Activated CD4-positive, alpha-beta memory T cell treated with anti-CD3 and anti-CD28 coated beads for 36 hours (primary cell): ENCODE results near the gene OR51B2. TPM values are rescaled to one million over a fixed set of nuclear protein-coding genes. Genes with fewer than 3 reads are reported as not detected.
"Not testable (repeated sequence)": the region's sequence is repeated elsewhere in the genome, so short reads cannot be mapped to it uniquely, and the experiment has no call there.

Experiments used
- CTCF ChIA-PET: fragments of 350-600 bp; sonication (Branson Sonifier 250); formaldehyde crosslinking; loops from one replicate; lab custom pipeline; 2021; ENCODE audit warnings: antibody characterized with exemption, inconsistent platforms; lab: Charles Lee
- POLR2A ChIA-PET: fragments of 350-600 bp; sonication (Branson Sonifier 250); formaldehyde crosslinking; loops from one replicate; lab custom pipeline; 2021; ENCODE audit warnings: antibody characterized with exemption; lab: Charles Lee
- DNase-seq: peaks from one replicate; pipeline ENCODE4 v3.0.0-alpha.2; 2020
- H3K27ac Mint-ChIP-seq: one replicate; pipeline ENCODE4 v1.8.0; 2021; ENCODE audit warnings: mixed read lengths
- H3K27me3 Mint-ChIP-seq: one replicate; pipeline ENCODE4 v1.8.0; 2021; ENCODE audit warnings: mixed read lengths
- H3K36me3 Mint-ChIP-seq: one replicate; pipeline ENCODE4 v1.8.0; 2021; ENCODE audit warnings: mixed read lengths
- H3K4me1 Mint-ChIP-seq: one replicate; pipeline ENCODE4 v1.8.0; 2021; ENCODE audit warnings: low read depth, mixed read lengths
- H3K4me3 Mint-ChIP-seq: one replicate; pipeline ENCODE4 v1.8.0; 2021; ENCODE audit warnings: mild to moderate bottlenecking, mixed read lengths
- H3K9me3 Mint-ChIP-seq: one replicate; pipeline ENCODE4 v1.8.0; 2021; ENCODE audit warnings: mixed read lengths
- intact Hi-C: fragments of 100-400 bp; cut with micrococcal nuclease; formaldehyde crosslinking; loops from one replicate; pipeline ENCODE4 v1.15.1; 2023
- total RNA-seq, 2 experiments: library from RNA; stranded (reverse); gene quantifications; one replicate each; pipeline ENCODE4 v1.2.3, GENCODE V29; 2021

Gene OR51B2
- total RNA-seq, 2 experiments from 2014 or later, result not detected

GRCh38 chr11:5348551-5349194 is 24.6 kb upstream of the OR51B2 start:
- no peaks in the 10 kb centered on the region for H3K27me3 Mint-ChIP-seq
- intact Hi-C loops, result no loop called here
- H3K36me3 Mint-ChIP-seq, result no peaks in the 10 kb centered on the region
- no peak for DNase-seq
- no peak overlapping the region for H3K4me3 Mint-ChIP-seq
- H3K9me3 Mint-ChIP-seq, result no peaks in the 10 kb centered on the region
- ChIA-PET CTCF (interaction anchor here (0.6 kb wide), 1 partner anchor 121 kb away, joined by 3 read pairs; no protein-coding TSS in a partner anchor), POLR2A (interaction anchor here (0.6 kb wide), 1 partner anchor 1291 kb away, joined by 3 read pairs; no protein-coding TSS in a partner anchor)
- no peak overlapping the region for H3K27ac Mint-ChIP-seq
- H3K4me1 Mint-ChIP-seq, result no peaks in the 10 kb centered on the region

- no peaks in the 10 kb centered on the region for H3K27me3 Mint-ChIP-seq
These were observed 21.7 kb upstream of the OR51B2 start for GRCh38 chr11:5345831-5346230.

GRCh38 chr11:5343474-5344335 is 19.6 kb upstream of the OR51B2 start, which contains the start of gene OR51B5:
Gene OR51B5, minus strand, starts transcription at chr11:5343524. Its CDS starts 0 bp downstream, at chr11:5343524.
- Mint-ChIP-seq H3K4me3 (no peak within 1 kb of the TSS), H3K36me3 (no peaks in the 10 kb centered on the region), H3K9me3 (no peaks in the 10 kb centered on the region), H3K4me1 (no peaks in the 10 kb centered on the region), H3K27ac (no peak within 1 kb of the TSS), H3K27me3 (peaks cover 1% of the 10 kb centered on the region)
- ChIA-PET CTCF (no interaction called here), POLR2A (no interaction called here)
- intact Hi-C loops, result no loop called here
- no peak for DNase-seq

More at GRCh38 chr11:5345831-5346230, 21.7 kb upstream of the OR51B2 start:
- Mint-ChIP-seq H3K9me3 (no peaks in the 10 kb centered on the region), H3K27ac (no peak overlapping the region), H3K36me3 (no peaks in the 10 kb centered on the region), H3K4me3 (no peak overlapping the region), H3K4me1 (no peaks in the 10 kb centered on the region)
- CTCF ChIA-PET, result no interaction called here
- intact Hi-C loops, result no loop called here
- POLR2A ChIA-PET, result no interaction called here
- DNase-seq, result no peak

DNA sequence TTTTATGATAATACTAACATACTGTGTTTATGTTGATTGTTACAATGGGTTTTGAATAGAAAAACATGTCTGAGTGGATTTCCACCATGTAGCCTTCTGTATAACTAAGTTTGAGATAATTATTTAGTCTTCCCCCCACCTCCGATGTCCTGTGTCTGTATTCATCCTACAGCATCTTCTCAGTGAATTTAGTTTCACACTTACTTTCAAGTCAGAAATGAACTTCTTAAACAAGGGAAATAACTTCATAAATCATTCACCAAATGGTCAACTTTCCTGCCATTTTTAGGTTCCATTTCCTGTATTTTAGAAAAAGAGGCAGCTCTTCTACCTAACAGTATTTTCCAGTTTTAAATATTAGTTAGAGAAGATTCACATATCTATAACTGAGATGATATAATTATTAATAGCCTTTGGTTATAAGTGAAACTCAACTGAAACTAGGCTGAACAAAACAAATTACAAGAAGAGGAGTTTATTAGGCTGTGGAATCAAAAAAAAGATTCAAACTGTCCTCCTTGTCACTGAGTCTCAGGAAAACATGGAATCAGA is 15.8 kb upstream of the OR51B2 start:
- DNase-seq, result no peak
- no peak overlapping the region for H3K4me3 Mint-ChIP-seq
- no peaks in the 10 kb centered on the region for H3K9me3 Mint-ChIP-seq
- intact Hi-C loops, result no loop called here
- CTCF ChIA-PET, result no interaction called here
- peaks cover 3% of the 10 kb centered on the region for H3K27me3 Mint-ChIP-seq
- H3K36me3 Mint-ChIP-seq, result no peaks in the 10 kb centered on the region
- POLR2A ChIA-PET, result no interaction called here
- H3K27ac Mint-ChIP-seq, result no peak overlapping the region
- H3K4me1 Mint-ChIP-seq, result no peaks in the 10 kb centered on the region

DNA sequence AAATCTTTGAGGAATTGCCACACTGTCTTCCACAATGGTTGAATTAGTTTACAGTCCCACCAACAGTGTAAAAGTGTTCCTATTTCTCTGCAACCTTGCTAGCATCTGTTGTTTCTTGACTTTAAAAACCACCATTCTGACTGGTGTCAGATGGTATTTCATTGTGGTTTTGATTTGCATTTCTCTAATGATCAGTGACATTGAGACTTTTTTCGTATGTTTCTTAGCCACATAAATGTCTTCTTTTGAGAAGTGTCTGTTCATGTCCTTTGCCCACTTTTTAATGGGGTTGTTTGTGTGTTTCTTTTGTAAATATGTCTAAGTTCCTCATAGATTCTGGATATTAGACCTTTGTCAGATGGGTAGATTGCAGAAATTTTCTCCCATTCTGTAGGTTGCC is 13.2 kb upstream of the OR51B2 start:
- DNase-seq, H3K27ac Mint-ChIP-seq, H3K4me1 Mint-ChIP-seq, H3K4me3 Mint-ChIP-seq, H3K9me3 Mint-ChIP-seq, POLR2A ChIA-PET, intact Hi-C loops, CTCF ChIA-PET, H3K27me3 Mint-ChIP-seq, H3K36me3 Mint-ChIP-seq: not testable (repeated sequence)

DNA sequence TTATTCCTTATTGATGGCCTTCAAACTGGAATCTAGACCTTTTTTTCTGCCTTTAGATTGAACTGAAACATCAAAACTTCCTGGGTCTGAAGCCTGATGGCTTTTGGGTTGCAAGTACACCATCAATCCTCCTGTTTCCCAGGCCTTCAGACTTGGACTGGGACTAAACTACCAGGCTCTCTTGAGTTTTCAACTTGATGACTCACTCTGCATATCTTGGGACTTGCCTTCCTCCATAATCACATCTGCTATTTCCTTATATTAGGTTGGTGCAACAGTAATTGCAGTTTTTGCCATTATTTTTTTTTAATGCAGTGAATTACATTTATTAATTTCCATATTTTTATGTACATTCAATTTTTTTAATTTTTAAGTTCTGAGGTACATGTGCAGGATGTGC is 12.2 kb upstream of the OR51B2 start:
- H3K9me3 Mint-ChIP-seq, result no peaks in the 10 kb centered on the region
- CTCF ChIA-PET, result no interaction called here
- intact Hi-C loops, result no loop called here
- POLR2A ChIA-PET, result no interaction called here
- H3K27me3 Mint-ChIP-seq, result peaks cover 3% of the 10 kb centered on the region
- H3K36me3 Mint-ChIP-seq, result no peaks in the 10 kb centered on the region
- no peak overlapping the region for H3K4me3 Mint-ChIP-seq
- H3K27ac Mint-ChIP-seq, result no peak overlapping the region
- H3K4me1 Mint-ChIP-seq, result no peaks in the 10 kb centered on the region
- DNase-seq, result no peak

GRCh38 chr11:5335170-5335569 is 11.1 kb upstream of the OR51B2 start:
- POLR2A ChIA-PET, result interaction anchor here (0.6 kb wide), 1 partner anchor 501 kb away, joined by 3 read pairs; no protein-coding TSS in a partner anchor
- CTCF ChIA-PET, result no interaction called here
- H3K36me3 Mint-ChIP-seq, result no peaks in the 10 kb centered on the region

DNA sequence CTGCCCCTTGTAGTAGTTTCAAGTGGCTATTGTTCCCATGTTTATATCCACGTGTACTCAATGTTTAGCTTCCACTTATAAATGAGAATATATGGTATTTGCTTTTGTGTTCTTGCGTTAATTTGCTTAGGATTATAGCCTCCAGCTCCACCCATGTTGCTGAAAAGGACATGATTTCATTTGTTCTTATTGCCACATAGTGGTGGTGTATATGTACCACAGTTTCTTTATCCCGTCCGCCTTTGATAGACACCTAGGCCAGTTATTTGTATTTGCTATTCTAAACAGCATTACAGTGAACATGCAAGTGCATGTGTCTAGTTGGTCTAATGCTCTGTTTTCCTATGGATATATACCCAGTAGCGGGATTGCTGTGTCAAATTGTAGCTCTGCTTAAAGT is 6.8 kb downstream of the OR51B2 start:
- ChIA-PET CTCF (no interaction called here), POLR2A (no interaction called here)
- H3K4me3 Mint-ChIP-seq, result no peak overlapping the region
- peaks cover 3% of the 10 kb centered on the region for H3K9me3 Mint-ChIP-seq
- intact Hi-C loops, result no loop called here
- no peaks in the 10 kb centered on the region for H3K27me3 Mint-ChIP-seq
- no peak overlapping the region for H3K27ac Mint-ChIP-seq
- DNase-seq, result no peak
- no peaks in the 10 kb centered on the region for H3K36me3 Mint-ChIP-seq
- H3K4me1 Mint-ChIP-seq, result no peaks in the 10 kb centered on the region

More at GRCh38 chr11:5335170-5335569, 11.1 kb upstream of the OR51B2 start:
- intact Hi-C loops, result no loop called here
- H3K27ac Mint-ChIP-seq, result no peak overlapping the region
- H3K4me3 Mint-ChIP-seq, result no peak overlapping the region
- no peak for DNase-seq
- no peaks in the 10 kb centered on the region for H3K4me1 Mint-ChIP-seq
- H3K9me3 Mint-ChIP-seq, result peaks cover 2% of the 10 kb centered on the region
- H3K27me3 Mint-ChIP-seq, result peaks cover 3% of the 10 kb centered on the region

DNA sequence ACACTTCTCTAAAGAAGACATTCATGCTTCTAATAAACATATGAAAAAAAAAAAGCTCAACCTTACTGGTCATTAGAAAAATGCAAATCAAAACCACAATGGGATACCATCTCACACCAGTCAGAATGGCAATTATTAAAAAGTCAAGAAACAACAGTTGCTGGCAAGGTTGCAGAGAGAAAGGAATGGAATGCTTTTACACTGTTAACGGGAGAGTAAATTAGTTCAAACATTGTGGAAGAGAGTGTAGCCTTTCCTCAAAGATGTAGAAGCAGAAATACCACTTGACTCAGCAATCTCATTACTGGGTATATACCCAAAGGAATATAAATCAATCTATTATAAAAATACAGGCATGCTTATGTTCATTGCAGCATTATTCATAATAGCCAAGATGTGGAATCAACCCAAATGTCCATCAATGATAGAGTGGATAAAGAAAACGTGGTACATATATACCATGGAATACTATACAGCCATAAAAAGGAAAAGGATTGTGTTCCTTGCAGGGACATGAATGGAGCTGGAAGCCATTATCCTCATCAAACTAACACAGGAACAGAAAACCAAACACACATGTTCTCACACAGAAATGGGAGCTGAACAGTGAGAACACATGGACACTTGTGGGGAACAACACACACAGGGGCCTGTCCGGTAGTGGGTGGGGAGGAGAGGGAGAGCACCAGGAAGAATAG is 10.6 kb downstream of the OR51B2 start:
- H3K9me3 Mint-ChIP-seq, CTCF ChIA-PET, POLR2A ChIA-PET, H3K4me3 Mint-ChIP-seq, intact Hi-C loops, DNase-seq, H3K36me3 Mint-ChIP-seq, H3K4me1 Mint-ChIP-seq, H3K27me3 Mint-ChIP-seq, H3K27ac Mint-ChIP-seq: not testable (repeated sequence)

DNA sequence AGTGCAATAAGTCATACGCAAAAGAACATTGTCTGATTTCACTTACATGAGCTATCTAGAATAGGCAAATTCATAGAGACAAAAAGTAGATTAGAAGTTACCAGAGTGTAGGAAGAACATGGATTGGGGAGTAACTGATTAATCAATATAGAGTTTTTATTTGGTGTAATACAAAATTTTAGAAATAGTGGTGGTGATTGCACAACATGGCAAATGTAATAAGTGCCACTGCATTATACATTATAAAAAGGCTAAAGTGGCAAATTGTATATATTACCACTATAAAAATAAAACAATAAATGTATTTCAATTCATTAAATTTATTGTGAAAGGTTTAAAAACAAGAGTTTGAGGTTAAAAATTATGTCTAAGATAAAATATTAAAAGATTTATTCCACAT is 13.7 kb downstream of the OR51B2 start:
- H3K4me3 Mint-ChIP-seq, result no peak overlapping the region
- H3K4me1 Mint-ChIP-seq, result no peaks in the 10 kb centered on the region
- H3K9me3 Mint-ChIP-seq, result no peaks in the 10 kb centered on the region
- H3K27ac Mint-ChIP-seq, result no peak overlapping the region
- POLR2A ChIA-PET, result no interaction called here
- no peaks in the 10 kb centered on the region for H3K36me3 Mint-ChIP-seq
- CTCF ChIA-PET, result no interaction called here
- H3K27me3 Mint-ChIP-seq, result no peaks in the 10 kb centered on the region
- DNase-seq, result no peak
- intact Hi-C loops, result no loop called here

GRCh38 chr11:5307256-5308019 is 16.7 kb downstream of the OR51B2 start:
- no peaks in the 10 kb centered on the region for H3K4me1 Mint-ChIP-seq
- H3K9me3 Mint-ChIP-seq, result no peaks in the 10 kb centered on the region
- H3K27ac Mint-ChIP-seq, result no peak overlapping the region
- no peak for DNase-seq
- H3K36me3 Mint-ChIP-seq, result no peaks in the 10 kb centered on the region
- intact Hi-C loops, result no loop called here
- H3K4me3 Mint-ChIP-seq, result no peak overlapping the region
- CTCF ChIA-PET, result no interaction called here
- no peaks in the 10 kb centered on the region for H3K27me3 Mint-ChIP-seq
- POLR2A ChIA-PET, result no interaction called here
